ENCODE measurements around the gene USP3. TPM values are rescaled to one million over a fixed set of nuclear protein-coding genes. Genes with fewer than 3 reads are reported as not detected.

The USP3 gene
- total and polyA plus RNA-seq, 10 of the 15 experiments (the other 5 are each of a cell fraction or from before 2014, with no cell fraction given) = 23.8 to 64.5 (median 50.3) TPM

- TF ChIP-seq KLF5 (IDR thresholded peaks at IDR 0.05; ENCODE audit: partially characterized antibody) = no peak
- peak; percentile 90 for TF ChIP-seq EED (IDR thresholded peaks at IDR 0.05; ENCODE audit: low read depth)
- no peak for TF ChIP-seq JUND (IDR thresholded peaks at IDR 0.05; ENCODE audit: low read depth, low read length)
- TF ChIP-seq TAF1 (IDR thresholded peaks at IDR 0.05; ENCODE audit: borderline replicate concordance, low read depth, low read length) = no peak; the same call in 1 of the 2 replicates
- TF ChIP-seq ASH2L (IDR thresholded peaks at IDR 0.05; ENCODE audit: borderline replicate concordance, low read depth) = 0 out of 2 replicates have a peak, but pooled peaks have one; percentile 61
- no peak for TF ChIP-seq ZNF622 (IDR thresholded peaks at IDR 0.05)
- TF ChIP-seq ZBTB4 (CRISPR knock-in tag; IDR thresholded peaks at IDR 0.05) = no peak
- no peak for TF ChIP-seq TARDBP (IDR thresholded peaks at IDR 0.05; ENCODE audit: borderline replicate concordance)
- TF ChIP-seq ZNF24 (IDR thresholded peaks at IDR 0.05) = no peak
- TF ChIP-seq, protein P1, sequence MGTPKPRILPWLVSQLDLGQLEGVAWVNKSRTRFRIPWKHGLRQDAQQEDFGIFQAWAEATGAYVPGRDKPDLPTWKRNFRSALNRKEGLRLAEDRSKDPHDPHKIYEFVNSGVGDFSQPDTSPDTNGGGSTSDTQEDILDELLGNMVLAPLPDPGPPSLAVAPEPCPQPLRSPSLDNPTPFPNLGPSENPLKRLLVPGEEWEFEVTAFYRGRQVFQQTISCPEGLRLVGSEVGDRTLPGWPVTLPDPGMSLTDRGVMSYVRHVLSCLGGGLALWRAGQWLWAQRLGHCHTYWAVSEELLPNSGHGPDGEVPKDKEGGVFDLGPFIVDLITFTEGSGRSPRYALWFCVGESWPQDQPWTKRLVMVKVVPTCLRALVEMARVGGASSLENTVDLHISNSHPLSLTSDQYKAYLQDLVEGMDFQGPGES (IDR thresholded peaks at IDR 0.05) = no peak
- no peak for TF ChIP-seq ZNF274 (IDR thresholded peaks at IDR 0.05; ENCODE audit: insufficient read depth, insufficient read length)
- TF ChIP-seq, protein P2, sequence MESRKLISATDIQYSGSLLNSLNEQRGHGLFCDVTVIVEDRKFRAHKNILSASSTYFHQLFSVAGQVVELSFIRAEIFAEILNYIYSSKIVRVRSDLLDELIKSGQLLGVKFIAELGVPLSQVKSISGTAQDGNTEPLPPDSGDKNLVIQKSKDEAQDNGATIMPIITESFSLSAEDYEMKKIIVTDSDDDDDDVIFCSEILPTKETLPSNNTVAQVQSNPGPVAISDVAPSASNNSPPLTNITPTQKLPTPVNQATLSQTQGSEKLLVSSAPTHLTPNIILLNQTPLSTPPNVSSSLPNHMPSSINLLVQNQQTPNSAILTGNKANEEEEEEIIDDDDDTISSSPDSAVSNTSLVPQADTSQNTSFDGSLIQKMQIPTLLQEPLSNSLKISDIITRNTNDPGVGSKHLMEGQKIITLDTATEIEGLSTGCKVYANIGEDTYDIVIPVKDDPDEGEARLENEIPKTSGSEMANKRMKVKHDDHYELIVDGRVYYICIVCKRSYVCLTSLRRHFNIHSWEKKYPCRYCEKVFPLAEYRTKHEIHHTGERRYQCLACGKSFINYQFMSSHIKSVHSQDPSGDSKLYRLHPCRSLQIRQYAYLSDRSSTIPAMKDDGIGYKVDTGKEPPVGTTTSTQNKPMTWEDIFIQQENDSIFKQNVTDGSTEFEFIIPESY (IDR thresholded peaks at IDR 0.05) = no peak
- no peak for TF ChIP-seq ZBED1 (IDR thresholded peaks at IDR 0.05; ENCODE audit: borderline replicate concordance)
- TF ChIP-seq PAX8 (IDR thresholded peaks at IDR 0.05) = peak; percentile 85; the same call in 1 of the 2 replicates
- TF ChIP-seq PAX5 (IDR thresholded peaks at IDR 0.05; ENCODE audit: borderline replicate concordance, low read depth, low read length) = peak; percentile 99
- no peak for TF ChIP-seq STAT3 (IDR thresholded peaks at IDR 0.05; ENCODE audit: low read depth, low read length)
- TF ChIP-seq RB1 (IDR thresholded peaks at IDR 0.05; ENCODE audit: borderline replicate concordance) = no peak
- TF ChIP-seq KAT2A (conservative IDR thresholded peaks at IDR 0.05; ENCODE audit: control insufficient read depth, low read depth, low read length) = no peak
- 0 out of 2 replicates have a peak, but pooled peaks have one; percentile 62 for TF ChIP-seq HDGF (IDR thresholded peaks at IDR 0.05)
- peak; percentile 67 for TF ChIP-seq RCOR1 (conservative IDR thresholded peaks at IDR 0.05; ENCODE audit: low read depth, low read length)
- peak; percentile 97 for TF ChIP-seq IRF4 (IDR thresholded peaks at IDR 0.05; ENCODE audit: low read depth, low read length)
Observed at GRCh38 chr15:63474810-63475316, 29.5 kb upstream of the USP3 start (continued).
